Effector memory CD8-positive, alpha-beta T cell (primary cell): ENCODE data around the gene SIM1.

ENCODE experiments used
- ATAC-seq: fragments of 150-1000 bp; cut with Tn5 transposase; replicated peaks from 2 replicates; pipeline ENCODE4 v1.10.0; 2021; ENCODE audit warnings: mild to moderate bottlenecking, moderate library complexity
- DNase-seq, 3 experiments: peaks; one replicate each; pipeline ENCODE4 v3.0.0; 2021
- H3K27ac Mint-ChIP-seq, 2 donors: one replicate each; pipeline ENCODE4 v1.8.0; 2022; ENCODE audit warnings: mild to moderate bottlenecking in 2 of 2, mixed read lengths in 2 of 2, moderate library complexity in 2 of 2
- H3K27me3 Mint-ChIP-seq, 2 donors: one replicate each; pipeline ENCODE4 v1.8.0; 2022; ENCODE audit warnings: mixed read lengths in 2 of 2
- H3K36me3 Mint-ChIP-seq: one replicate; pipeline ENCODE4 v1.8.0; 2022; ENCODE audit warnings: mild to moderate bottlenecking, moderate library complexity, mixed read lengths; ENCODE audit not compliant: insufficient read depth
- H3K4me1 Mint-ChIP-seq, 2 donors: one replicate each; pipeline ENCODE4 v1.8.0; 2022; ENCODE audit warnings: low read depth in 2 of 2, mixed read lengths in 2 of 2
- H3K4me3 Mint-ChIP-seq, 2 donors: one replicate each; pipeline ENCODE4 v1.8.0; 2022; ENCODE audit warnings: mild to moderate bottlenecking in 2 of 2, mixed read lengths in 2 of 2, moderate library complexity in 2 of 2
- H3K9me3 Mint-ChIP-seq, 2 donors: one replicate each; pipeline ENCODE4 v1.8.0; 2022; ENCODE audit warnings: mixed read lengths in 2 of 2
- total RNA-seq, 9 experiments: gene quantifications; one replicate each; lab custom pipeline; 2026; lab: John Stamatoyannopoulos, UW

Gene SIM1
- total RNA-seq: 0 to 0.90 (median 0.11) reads per million in 9 experiments

- ATAC-seq (no peak), DNase-seq (no peak)
- Mint-ChIP-seq H3K36me3 (peaks cover 15% of the 10 kb centered on the region), H3K27me3 (peaks cover 0 to 85% of the 10 kb centered on the region in 2 donors), H3K4me3 (peak within 1 kb of the TSS; percentile 31 to 41), H3K27ac (no peak within 1 kb of the TSS), H3K9me3 (no peaks in the 10 kb centered on the region), H3K4me1 (peaks cover 16 to 19% of the 10 kb centered on the region in 2 donors)
These were observed at the start of gene SIM1 for GRCh38 chr6:100464903-100465700. TSS of gene SIM1 (minus strand) at chr6:100464921. CDS start at chr6:100463468, 1,453 bp downstream.

- Mint-ChIP-seq H3K4me1 (no peaks in the 10 kb centered on the region), H3K9me3 (no peaks in the 10 kb centered on the region), H3K36me3 (peaks cover 42% of the 10 kb centered on the region), H3K4me3 (no peak overlapping the region), H3K27ac (no peak overlapping the region), H3K27me3 (no peaks in the 10 kb centered on the region)
- no peak for DNase-seq
- no peak for ATAC-seq
These were observed 47.6 kb upstream of the SIM1 start for GRCh38 chr6:100512203-100512862.

GRCh38 chr6:100509101-100509500 is 44.4 kb upstream of the SIM1 start:
- no peak overlapping the region for H3K4me3 Mint-ChIP-seq
- no peaks in the 10 kb centered on the region for H3K4me1 Mint-ChIP-seq
- H3K36me3 Mint-ChIP-seq: peaks cover 37% of the 10 kb centered on the region
- ATAC-seq (no peak), DNase-seq (no peak)
- H3K27ac Mint-ChIP-seq: no peak overlapping the region
- H3K9me3 Mint-ChIP-seq: no peaks in the 10 kb centered on the region
- H3K27me3 Mint-ChIP-seq: no peaks in the 10 kb centered on the region

GRCh38 chr6:100506651-100507050 is 41.9 kb upstream of the SIM1 start:
- Mint-ChIP-seq H3K36me3 (peaks cover 29% of the 10 kb centered on the region), H3K27ac (no peak overlapping the region), H3K4me1 (no peaks in the 10 kb centered on the region), H3K27me3 (no peaks in the 10 kb centered on the region), H3K9me3 (no peaks in the 10 kb centered on the region), H3K4me3 (no peak overlapping the region)
- no peak for ATAC-seq
- DNase-seq: no peak

GRCh38 chr6:100504786-100505737 is 40.3 kb upstream of the SIM1 start:
- DNase-seq: no peak
- no peaks in the 10 kb centered on the region for H3K4me1 Mint-ChIP-seq
- ATAC-seq: no peak
- peaks cover 0 to 5% of the 10 kb centered on the region in 2 donors for H3K27me3 Mint-ChIP-seq
- H3K9me3 Mint-ChIP-seq: no peaks in the 10 kb centered on the region
- peaks cover 17% of the 10 kb centered on the region for H3K36me3 Mint-ChIP-seq
- no peak overlapping the region for H3K27ac Mint-ChIP-seq
- H3K4me3 Mint-ChIP-seq: no peak overlapping the region

GRCh38 chr6:100503043-100503705 is 38.5 kb upstream of the SIM1 start:
- H3K27me3 Mint-ChIP-seq: peaks cover 4 to 24% of the 10 kb centered on the region in 2 donors
- peaks cover 0 to 14% of the 10 kb centered on the region in 2 donors for H3K9me3 Mint-ChIP-seq
- ATAC-seq (no peak), DNase-seq (no peak)
- H3K27ac Mint-ChIP-seq: no peak overlapping the region
- no peak overlapping the region for H3K4me3 Mint-ChIP-seq
- H3K4me1 Mint-ChIP-seq: no peaks in the 10 kb centered on the region
- H3K36me3 Mint-ChIP-seq: peaks cover 4% of the 10 kb centered on the region

GRCh38 chr6:100493206-100493888 is 28.6 kb upstream of the SIM1 start:
- H3K9me3 Mint-ChIP-seq: no peaks in the 10 kb centered on the region

GRCh38 chr6:100491952-100492670 is 27.4 kb upstream of the SIM1 start:
- H3K4me3 Mint-ChIP-seq: no peak overlapping the region
- no peaks in the 10 kb centered on the region for H3K9me3 Mint-ChIP-seq
- H3K36me3 Mint-ChIP-seq: no peaks in the 10 kb centered on the region
- H3K27me3 Mint-ChIP-seq: peaks cover 34 to 70% of the 10 kb centered on the region in 2 donors
- ATAC-seq: no peak
- H3K27ac Mint-ChIP-seq: no peak overlapping the region
- no peak for DNase-seq
- H3K4me1 Mint-ChIP-seq: peaks cover 0 to 2% of the 10 kb centered on the region in 2 donors

More at GRCh38 chr6:100493206-100493888, 28.6 kb upstream of the SIM1 start:
- DNase-seq (no peak), ATAC-seq (no peak)
- H3K36me3 Mint-ChIP-seq: no peaks in the 10 kb centered on the region
- no peak overlapping the region for H3K27ac Mint-ChIP-seq
- H3K4me3 Mint-ChIP-seq: no peak overlapping the region
- peaks cover 0 to 2% of the 10 kb centered on the region in 2 donors for H3K4me1 Mint-ChIP-seq
- H3K27me3 Mint-ChIP-seq: peaks cover 26 to 73% of the 10 kb centered on the region in 2 donors

GRCh38 chr6:100490065-100490464 is 25.3 kb upstream of the SIM1 start:
- peaks cover 34 to 81% of the 10 kb centered on the region in 2 donors for H3K27me3 Mint-ChIP-seq

GRCh38 chr6:100488244-100488643 is 23.5 kb upstream of the SIM1 start:
- Mint-ChIP-seq H3K4me1 (peaks cover 0 to 2% of the 10 kb centered on the region in 2 donors), H3K4me3 (no peak overlapping the region), H3K9me3 (no peaks in the 10 kb centered on the region), H3K27me3 (peaks cover 35 to 84% of the 10 kb centered on the region in 2 donors), H3K36me3 (no peaks in the 10 kb centered on the region), H3K27ac (no peak overlapping the region)
- ATAC-seq (no peak), DNase-seq (no peak)

More at GRCh38 chr6:100490065-100490464, 25.3 kb upstream of the SIM1 start:
- peaks cover 0 to 2% of the 10 kb centered on the region in 2 donors for H3K4me1 Mint-ChIP-seq
- ATAC-seq: no peak
- H3K36me3 Mint-ChIP-seq: no peaks in the 10 kb centered on the region
- no peak overlapping the region for H3K27ac Mint-ChIP-seq
- no peaks in the 10 kb centered on the region for H3K9me3 Mint-ChIP-seq
- H3K4me3 Mint-ChIP-seq: no peak overlapping the region
- DNase-seq: no peak

GRCh38 chr6:100487638-100488037 is 22.9 kb upstream of the SIM1 start:
- Mint-ChIP-seq H3K4me1 (no peaks in the 10 kb centered on the region), H3K4me3 (no peak overlapping the region), H3K27me3 (peaks cover 29 to 83% of the 10 kb centered on the region in 2 donors), H3K36me3 (no peaks in the 10 kb centered on the region), H3K27ac (no peak overlapping the region), H3K9me3 (no peaks in the 10 kb centered on the region)
- DNase-seq: no peak
- ATAC-seq: no peak

GRCh38 chr6:100485268-100485667 is 20.5 kb upstream of the SIM1 start:
- no peaks in the 10 kb centered on the region for H3K9me3 Mint-ChIP-seq
- no peak for ATAC-seq
- no peak overlapping the region for H3K4me3 Mint-ChIP-seq
- peaks cover 23 to 74% of the 10 kb centered on the region in 2 donors for H3K27me3 Mint-ChIP-seq
- H3K36me3 Mint-ChIP-seq: no peaks in the 10 kb centered on the region
- no peak overlapping the region for H3K27ac Mint-ChIP-seq
- H3K4me1 Mint-ChIP-seq: no peaks in the 10 kb centered on the region
- DNase-seq: no peak
